GM19351 (cell line): ENCODE measurements around the gene ENPEP.

Experiments used
- ATAC-seq: cut with Tn5 transposase; IDR thresholded peaks from one replicate; pipeline ENCODE4 v1.9.1; 2021; ENCODE audit warnings: mild to moderate bottlenecking, moderate library complexity; ENCODE audit not compliant: unreplicated experiment

ENPEP gene

DNA sequence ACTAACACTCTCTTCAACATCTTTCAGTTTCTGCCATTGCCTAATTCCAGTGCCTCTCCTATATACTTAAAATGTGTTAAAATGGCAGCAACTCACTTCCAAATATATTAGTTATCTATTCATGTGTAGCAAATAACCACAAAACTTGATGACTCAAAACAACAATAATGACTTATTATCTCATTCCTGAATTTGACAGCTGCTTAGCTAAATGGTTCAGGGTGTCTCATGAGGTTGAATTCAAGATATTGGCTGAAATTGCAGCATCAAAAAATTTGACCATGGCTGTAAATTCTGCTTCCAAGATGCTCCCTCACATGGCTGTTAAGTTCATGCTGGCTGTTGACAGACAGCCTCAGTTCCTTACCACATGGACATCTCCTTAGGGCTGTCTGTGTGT lies 121.6 kb downstream of the ENPEP start:
- ATAC-seq: no peak

DNA sequence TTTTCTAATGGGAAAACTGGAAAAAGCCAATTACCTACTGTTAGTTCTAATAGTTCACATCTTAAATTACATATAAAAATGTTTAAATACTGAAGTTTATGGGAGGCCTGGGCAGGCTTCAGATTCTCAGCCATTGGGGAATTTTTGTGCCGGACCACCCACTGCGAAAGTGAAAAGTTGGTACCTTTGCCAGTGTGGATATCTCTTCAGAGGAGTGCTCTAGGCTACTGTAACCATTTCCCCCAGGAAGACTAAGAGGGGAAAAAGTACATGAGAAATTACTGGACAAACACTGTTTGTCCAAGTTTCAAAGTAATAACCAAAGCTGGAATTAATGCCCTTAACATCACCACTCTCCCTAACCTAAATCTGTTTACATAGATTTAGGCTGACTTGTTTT lies 126.1 kb downstream of the ENPEP start:
- no peak for ATAC-seq

DNA sequence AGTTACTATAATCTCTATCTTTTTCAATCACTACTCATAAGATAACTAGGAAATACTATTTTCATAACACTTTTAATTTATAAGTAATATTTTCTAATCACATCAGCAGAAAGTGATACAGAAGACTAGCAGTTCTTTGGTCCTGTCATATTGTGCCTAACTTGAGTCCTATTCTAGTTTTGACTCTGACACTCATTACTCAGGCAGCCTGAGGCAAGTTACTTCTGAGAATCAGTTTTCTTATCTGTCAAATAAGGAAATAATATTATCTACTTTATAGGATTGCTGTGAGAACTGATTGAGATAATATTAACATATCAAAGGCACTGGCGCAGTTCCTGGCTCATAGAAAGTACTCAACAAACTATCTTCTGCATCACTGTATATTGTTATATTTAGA lies 129.1 kb downstream of the ENPEP start:
- no peak for ATAC-seq

DNA sequence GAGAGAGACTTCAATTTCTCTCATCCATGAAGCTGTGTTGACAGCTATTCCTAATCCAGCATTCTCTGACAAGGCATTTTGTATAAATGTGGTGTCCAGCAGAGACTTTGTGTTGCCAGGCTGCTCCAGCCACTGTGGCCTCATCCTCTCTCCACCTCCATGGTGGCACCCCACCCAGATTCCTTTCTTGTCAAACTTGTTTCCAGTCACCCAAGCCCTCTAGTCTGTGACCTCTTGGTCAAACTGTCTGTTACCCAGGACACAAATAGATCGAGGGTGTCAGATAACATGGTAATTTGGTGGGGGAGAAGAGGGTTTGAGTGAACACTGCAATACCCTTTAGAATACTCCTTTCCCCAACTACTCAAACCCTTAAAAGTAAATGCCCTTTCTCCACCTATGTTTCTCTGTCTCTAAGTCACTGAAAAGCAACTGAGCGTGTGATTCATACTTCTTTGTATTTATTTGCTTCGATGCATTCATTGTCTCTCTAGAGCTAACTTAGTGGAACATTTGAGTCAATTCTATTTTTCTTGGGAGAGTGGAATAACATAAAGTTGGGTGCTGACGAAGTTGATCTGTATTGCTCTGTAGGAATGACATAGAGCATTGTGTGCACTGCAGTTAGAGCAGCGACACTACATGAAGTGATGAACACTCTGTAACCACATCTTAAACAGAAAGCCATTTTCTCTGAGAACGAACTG lies 133.2 kb downstream of the ENPEP start:
- no peak for ATAC-seq

- no peak for ATAC-seq
Observed at GRCh38 chr4:110610620-110610939, 134.6 kb downstream of the ENPEP start.

DNA sequence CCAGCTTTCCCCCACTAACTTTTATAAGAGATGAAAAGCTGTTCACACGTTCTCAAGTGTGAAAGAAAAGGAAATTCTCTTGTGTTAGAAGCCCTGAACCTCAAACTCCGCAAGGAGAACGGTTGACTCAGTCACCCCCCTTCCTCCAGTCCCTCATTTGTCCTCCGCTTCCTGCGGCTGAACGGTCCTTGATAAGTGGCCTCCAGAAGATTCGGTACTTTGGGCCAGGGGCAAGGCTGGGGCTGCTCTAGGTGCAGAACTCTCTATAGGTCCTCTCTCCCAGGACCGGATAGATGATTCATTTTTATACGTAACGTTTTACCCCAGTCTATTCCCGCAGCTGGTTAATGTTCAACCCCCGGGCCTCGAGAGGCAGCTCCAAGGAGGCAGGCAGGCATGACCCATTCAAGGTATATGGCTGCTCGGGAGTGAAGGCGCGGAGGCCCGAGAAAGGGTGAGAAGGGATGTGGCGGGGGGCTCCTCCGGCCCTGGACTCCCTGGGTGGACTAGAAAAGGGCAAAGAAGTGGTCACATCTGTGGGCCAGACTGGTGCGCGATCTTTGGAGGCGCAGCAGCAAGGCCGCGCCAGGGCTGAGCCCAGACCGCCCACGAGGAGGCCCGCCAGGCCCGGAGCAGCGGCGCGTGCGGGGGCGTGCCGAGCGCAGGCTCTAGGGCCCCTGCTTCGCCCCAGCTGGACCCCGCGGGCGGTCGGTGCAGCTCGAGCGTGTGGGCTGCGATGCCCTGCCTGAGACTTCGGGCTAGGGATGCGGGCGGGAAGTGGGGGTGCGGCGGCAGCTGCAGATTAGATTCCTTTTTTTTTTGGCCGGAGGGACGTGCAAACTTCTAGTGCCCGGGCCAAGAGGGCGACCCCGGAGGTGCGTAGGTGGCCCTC lies 135.2 kb downstream of the ENPEP start:
- no peak for ATAC-seq

- no peak for ATAC-seq
Observed at GRCh38 chr4:110611968-110612447, 136.1 kb downstream of the ENPEP start.

DNA sequence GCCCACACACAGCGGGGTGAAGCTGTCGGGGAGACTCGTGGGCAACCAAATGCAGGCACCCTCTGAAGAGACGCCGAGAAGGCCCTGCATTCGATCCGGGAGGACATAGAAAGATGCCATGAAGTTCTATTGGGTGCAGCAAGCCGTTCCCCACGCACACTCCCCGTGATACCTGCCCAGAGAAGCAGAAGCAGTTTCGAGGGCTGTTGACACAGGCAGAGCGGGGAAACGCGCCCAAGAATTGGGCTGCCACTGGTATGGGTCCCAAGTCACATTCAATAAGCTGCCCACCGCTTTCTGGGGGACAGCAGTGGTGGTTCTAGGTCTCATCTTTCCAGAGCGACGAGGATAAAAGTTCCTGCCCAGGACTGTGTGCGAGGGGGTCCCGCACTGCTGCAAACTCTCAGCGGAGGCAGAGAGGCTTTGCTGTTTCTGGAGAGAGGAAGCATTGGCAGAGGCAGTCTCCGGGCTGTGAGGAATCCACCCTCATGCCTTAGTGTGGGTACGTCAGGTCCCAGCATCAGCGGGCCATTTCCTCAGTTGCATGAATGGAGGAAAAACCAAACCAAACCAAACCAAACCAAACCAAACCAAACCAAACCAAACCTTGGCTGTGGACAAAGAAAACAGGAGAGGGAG lies 136.8 kb downstream of the ENPEP start:
- ATAC-seq: no peak

GRCh38 chr4:110613745-110614144 lies 137.8 kb downstream of the ENPEP start:
- no peak for ATAC-seq

GRCh38 chr4:110614173-110614963 lies 138.4 kb downstream of the ENPEP start:
- no peak for ATAC-seq
